ENCODE measurements around the gene GRAMD2A.

Gene GRAMD2A

GRCh38 chr15:72130272-72130671 is 67.3 kb downstream of the GRAMD2A start:
- no peak for DNase-seq

GRCh38 chr15:72128359-72128758 is 69.2 kb downstream of the GRAMD2A start:
- no peak for DNase-seq

- DNase-seq: no peak
Measured at GRCh38 chr15:72127724-72128322, 69.8 kb downstream of the GRAMD2A start.

- no peak for DNase-seq
Measured at GRCh38 chr15:72124218-72124617, 73.4 kb downstream of the GRAMD2A start.

GRCh38 chr15:72118017-72118978 is 79.3 kb downstream of the GRAMD2A start, which contains the start of the genes MYO9A and SENP8:
Gene MYO9A, minus strand, starts transcription at chr15:72118150. Its CDS starts 71,587 bp downstream, at chr15:72046563.
Gene SENP8, plus strand, starts transcription at chr15:72118403. Its CDS starts 21,221 bp downstream, at chr15:72139624.
- peak; percentile 92 for DNase-seq

- no peak for DNase-seq
Measured at GRCh38 chr15:72117486-72118016, 80.0 kb downstream of the GRAMD2A start.

GRCh38 chr15:72116731-72117485 is 80.7 kb downstream of the GRAMD2A start:
- no peak for DNase-seq

GRCh38 chr15:72113347-72114031 is 84.1 kb downstream of the GRAMD2A start:
- no peak for DNase-seq

- no peak for DNase-seq
Measured at GRCh38 chr15:72112805-72113204, 84.8 kb downstream of the GRAMD2A start.

- no peak for DNase-seq
Measured at GRCh38 chr15:72112116-72112515, 85.5 kb downstream of the GRAMD2A start.

- DNase-seq: no peak
Measured at GRCh38 chr15:72110355-72110754, 87.2 kb downstream of the GRAMD2A start.

Data from NCI-H1092 (cell line).